Activated naive CD4-positive, alpha-beta T cell treated with anti-CD3 and anti-CD28 coated beads for 36 hours (primary cell): ENCODE data around the gene CDKN2B-AS1. TPM values are rescaled to one million over a fixed set of nuclear protein-coding genes. Genes with fewer than 3 reads are reported as not detected.

Source experiments
- CTCF ChIA-PET: fragments of 350-600 bp; sonication (Branson Sonifier 250); formaldehyde crosslinking; loops from one replicate; lab custom pipeline; 2021; ENCODE audit warnings: antibody characterized with exemption; lab: Charles Lee
- DNase-seq: peaks from one replicate; pipeline ENCODE4 v3.0.0-alpha.2; 2020
- H3K27ac Mint-ChIP-seq: one replicate; pipeline ENCODE4 v1.8.0; 2021; ENCODE audit warnings: mild to moderate bottlenecking, mixed read lengths
- H3K27me3 Mint-ChIP-seq: one replicate; pipeline ENCODE4 v1.8.0; 2021; ENCODE audit warnings: low read depth, mixed read lengths
- H3K36me3 Mint-ChIP-seq: one replicate; pipeline ENCODE4 v1.8.0; 2021; ENCODE audit warnings: low read depth, mixed read lengths
- H3K4me1 Mint-ChIP-seq: one replicate; pipeline ENCODE4 v1.8.0; 2021; ENCODE audit warnings: low read depth, mixed read lengths
- H3K4me3 Mint-ChIP-seq: one replicate; pipeline ENCODE4 v1.8.0; 2021; ENCODE audit warnings: mild to moderate bottlenecking, moderate library complexity, mixed read lengths
- H3K9me3 Mint-ChIP-seq: one replicate; pipeline ENCODE4 v1.8.0; 2021; ENCODE audit warnings: mixed read lengths
- intact Hi-C: fragments of 100-400 bp; cut with micrococcal nuclease; formaldehyde crosslinking; loops from one replicate; pipeline ENCODE4 v1.15.1; 2023
- total RNA-seq, 2 experiments: library from RNA; stranded (reverse); gene quantifications; one replicate each; pipeline ENCODE4 v1.2.3, GENCODE V29; 2021

The CDKN2B-AS1 gene
- total RNA-seq, 2 experiments from 2014 or later, result 0.24 TPM; not detected in 1

DNA sequence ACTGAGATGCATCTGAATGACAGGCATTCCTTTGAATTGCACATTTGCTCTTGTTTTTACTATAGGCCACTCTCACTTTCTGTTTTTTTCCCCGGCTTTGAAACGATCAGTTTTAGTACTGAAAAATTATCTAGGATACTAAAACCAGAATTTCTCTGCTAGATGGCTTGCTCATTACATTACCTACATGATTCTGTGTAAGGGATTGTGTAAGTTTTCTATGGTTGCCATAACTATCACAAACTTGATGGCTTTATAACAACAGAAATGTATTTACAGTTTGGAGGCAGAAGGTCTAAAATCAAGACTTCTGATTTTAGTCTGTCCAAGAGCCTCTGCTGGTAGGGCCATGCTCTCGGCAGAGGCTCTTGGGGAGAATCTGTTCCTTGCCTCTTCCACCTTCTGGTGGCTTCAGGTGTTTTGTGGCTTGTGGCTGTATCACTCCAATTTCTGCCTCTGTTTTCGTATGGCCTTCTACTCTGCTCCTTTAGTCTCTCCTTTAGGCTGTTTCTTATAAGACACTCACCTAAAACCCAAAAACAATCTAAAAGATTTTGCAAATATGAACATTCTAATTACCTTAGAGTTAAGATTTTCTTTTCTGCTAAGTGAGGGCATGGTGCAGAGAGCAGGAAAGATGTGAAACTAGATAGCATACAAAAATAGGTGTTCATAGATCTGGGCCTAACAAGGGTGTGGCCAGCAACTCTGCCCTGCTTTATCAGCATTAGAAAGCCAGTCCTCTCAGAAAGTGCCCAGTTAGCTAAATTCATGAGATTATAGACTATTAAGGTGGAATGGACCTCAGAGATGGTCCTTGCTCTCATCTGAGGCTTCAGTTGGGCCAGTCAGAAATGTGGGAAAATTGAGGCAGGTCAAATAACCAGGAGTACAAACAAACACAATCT, 107.8 kb downstream of the CDKN2B-AS1 start:
- H3K9me3 Mint-ChIP-seq, result no peaks in the 10 kb centered on the region
- no peak overlapping the region for H3K4me3 Mint-ChIP-seq
- H3K36me3 Mint-ChIP-seq, result no peaks in the 10 kb centered on the region
- peaks cover 5% of the 10 kb centered on the region for H3K27me3 Mint-ChIP-seq
- no peak for DNase-seq
- no peak overlapping the region for H3K27ac Mint-ChIP-seq
- H3K4me1 Mint-ChIP-seq, result peaks cover 7% of the 10 kb centered on the region
- CTCF ChIA-PET, result interaction anchor here (1.0 kb wide), 1 partner anchor 289 kb away, joined by 6 read pairs; no protein-coding TSS in a partner anchor
- intact Hi-C loops, result no loop called here

DNA sequence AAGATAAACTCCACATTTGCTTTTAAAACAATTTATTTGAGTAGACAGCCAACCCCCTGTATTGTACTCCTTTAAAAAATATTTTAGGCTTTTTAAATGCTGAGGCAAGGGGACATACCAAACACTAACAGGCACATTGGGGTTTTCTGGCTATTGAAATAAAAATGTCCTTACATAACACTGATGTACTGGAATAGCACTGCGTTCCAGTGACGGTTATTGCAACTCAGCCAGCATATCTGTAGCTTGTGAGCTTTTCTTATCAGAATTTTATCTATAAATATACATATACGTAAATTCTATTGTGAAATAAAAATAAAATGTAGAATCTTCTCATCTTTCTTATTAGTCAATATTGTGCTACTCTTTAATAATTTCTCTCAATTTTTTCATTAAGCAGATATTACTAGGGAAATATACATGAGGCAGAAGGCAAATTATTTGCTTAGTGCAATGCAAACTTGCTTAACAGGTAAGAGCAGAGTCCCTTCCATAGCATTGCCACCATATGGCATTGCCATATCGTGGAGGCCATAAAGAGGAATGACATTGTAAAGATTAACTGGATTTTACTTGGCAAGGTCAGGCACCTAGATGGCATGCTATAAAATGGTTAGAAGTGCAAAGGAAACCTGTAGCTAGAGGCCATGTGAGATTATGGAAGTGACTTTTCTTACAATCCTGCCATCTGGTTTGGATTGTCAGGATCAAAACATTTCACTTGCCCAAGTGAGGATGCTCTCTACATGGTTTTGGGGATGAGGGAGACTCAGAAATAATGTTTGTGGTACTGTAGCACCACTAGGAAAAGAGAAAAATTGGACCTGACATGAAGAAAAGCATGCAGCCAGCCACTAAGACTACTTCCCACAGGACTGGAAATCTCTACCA, 109.3 kb downstream of the CDKN2B-AS1 start:
- Mint-ChIP-seq H3K9me3 (no peaks in the 10 kb centered on the region), H3K27ac (no peak overlapping the region), H3K36me3 (no peaks in the 10 kb centered on the region), H3K4me1 (peaks cover 5% of the 10 kb centered on the region), H3K4me3 (no peak overlapping the region), H3K27me3 (peaks cover 8% of the 10 kb centered on the region)
- CTCF ChIA-PET, result interaction anchor here (0.6 to 1.5 kb wide), 4 partner anchors 24 to 416 kb away, joined by 3 to 6 read pairs (median 4); no protein-coding TSS in a partner anchor
- intact Hi-C loops, result no loop called here
- DNase-seq, result no peak

DNA sequence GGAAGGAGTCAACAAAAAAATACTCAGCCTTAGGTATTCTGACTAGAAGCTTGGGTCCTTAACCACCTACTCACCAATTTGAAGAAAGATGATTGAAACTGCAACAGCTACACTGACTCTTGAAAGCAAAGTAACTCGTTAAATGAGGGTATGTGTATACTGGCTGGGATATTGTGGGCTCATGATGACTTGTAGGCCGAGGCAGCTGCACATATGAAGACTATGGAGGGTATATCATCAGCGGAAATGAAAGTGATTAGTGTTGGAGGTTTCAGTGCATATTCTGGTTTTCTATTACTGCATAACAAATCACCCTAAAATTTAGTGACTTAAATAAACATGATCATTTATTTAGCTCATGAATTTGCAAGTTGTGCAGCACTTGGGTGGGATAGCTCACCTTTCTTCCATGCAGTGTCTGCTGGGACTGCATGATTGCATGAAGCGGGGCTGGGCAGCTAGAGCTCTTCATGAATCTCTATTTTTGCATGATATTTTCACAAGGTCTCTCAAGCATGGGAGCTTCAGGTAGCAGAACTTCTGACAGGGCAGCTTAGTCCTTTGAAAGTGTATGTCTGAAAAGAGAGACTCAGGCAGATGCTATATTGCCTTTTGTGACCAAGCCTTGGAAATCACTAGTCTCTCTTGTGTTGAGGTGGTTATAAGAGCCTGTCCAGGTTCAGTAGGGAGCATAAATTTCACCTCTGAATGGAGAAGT, 110.6 kb downstream of the CDKN2B-AS1 start:
- no peak for DNase-seq
- peaks cover 5% of the 10 kb centered on the region for H3K4me1 Mint-ChIP-seq
- no peaks in the 10 kb centered on the region for H3K9me3 Mint-ChIP-seq
- H3K4me3 Mint-ChIP-seq, result no peak overlapping the region
- H3K27ac Mint-ChIP-seq, result no peak overlapping the region
- H3K27me3 Mint-ChIP-seq, result peaks cover 6% of the 10 kb centered on the region
- CTCF ChIA-PET, result interaction anchor here (0.5 to 1.5 kb wide), 8 partner anchors 14 to 418 kb away, joined by 3 to 6 read pairs (median 3); no protein-coding TSS in a partner anchor
- H3K36me3 Mint-ChIP-seq, result no peaks in the 10 kb centered on the region
- intact Hi-C loops, result loop anchor here (1.0 kb wide), 1 partner anchor 25 kb away; no protein-coding TSS in a partner anchor

DNA sequence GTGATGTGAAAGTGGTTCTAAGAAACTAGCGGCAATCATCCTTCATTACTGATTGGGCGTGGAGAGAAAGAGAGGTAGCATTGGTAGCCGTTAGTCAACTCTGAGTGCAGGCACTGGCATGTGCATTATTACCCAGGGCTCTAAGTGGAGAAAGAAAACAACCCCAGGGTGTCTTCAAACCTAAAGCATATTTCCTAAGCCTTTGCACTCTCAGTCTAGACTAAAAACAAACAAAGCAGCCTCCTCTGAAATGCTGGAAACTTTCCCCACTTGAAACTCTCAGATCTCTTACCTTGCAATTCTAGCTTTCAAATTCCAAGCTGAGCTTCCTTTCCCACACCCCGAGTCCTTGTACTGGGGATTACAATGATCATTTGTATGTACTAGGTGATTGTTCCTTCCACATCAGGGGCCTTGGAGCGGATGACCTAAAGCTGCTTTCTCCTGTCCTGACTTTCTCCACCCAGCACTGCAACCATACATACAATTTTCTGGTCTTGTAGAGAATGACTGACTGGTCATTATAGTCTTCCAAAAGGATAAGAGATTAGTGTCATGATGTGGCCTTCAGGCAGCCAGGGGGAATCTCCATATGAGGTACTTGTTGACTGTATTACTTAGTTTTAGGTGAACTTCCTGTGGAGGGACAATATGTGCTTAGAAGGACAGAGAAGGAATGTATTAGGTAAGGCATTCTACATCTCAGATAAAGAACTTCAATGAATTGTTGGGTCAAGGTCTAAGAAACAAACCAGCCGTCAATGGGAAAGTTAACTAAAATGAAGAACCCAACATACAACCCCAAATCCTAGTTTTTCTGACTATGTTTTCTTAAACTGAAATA, 112.8 kb downstream of the CDKN2B-AS1 start:
- H3K4me3 Mint-ChIP-seq, result no peak overlapping the region
- no peaks in the 10 kb centered on the region for H3K9me3 Mint-ChIP-seq
- DNase-seq, result no peak
- peaks cover 7% of the 10 kb centered on the region for H3K27me3 Mint-ChIP-seq
- no peaks in the 10 kb centered on the region for H3K36me3 Mint-ChIP-seq
- peaks cover 5% of the 10 kb centered on the region for H3K4me1 Mint-ChIP-seq
- no peak overlapping the region for H3K27ac Mint-ChIP-seq
- CTCF ChIA-PET, result no interaction called here
- intact Hi-C loops, result no loop called here

DNA sequence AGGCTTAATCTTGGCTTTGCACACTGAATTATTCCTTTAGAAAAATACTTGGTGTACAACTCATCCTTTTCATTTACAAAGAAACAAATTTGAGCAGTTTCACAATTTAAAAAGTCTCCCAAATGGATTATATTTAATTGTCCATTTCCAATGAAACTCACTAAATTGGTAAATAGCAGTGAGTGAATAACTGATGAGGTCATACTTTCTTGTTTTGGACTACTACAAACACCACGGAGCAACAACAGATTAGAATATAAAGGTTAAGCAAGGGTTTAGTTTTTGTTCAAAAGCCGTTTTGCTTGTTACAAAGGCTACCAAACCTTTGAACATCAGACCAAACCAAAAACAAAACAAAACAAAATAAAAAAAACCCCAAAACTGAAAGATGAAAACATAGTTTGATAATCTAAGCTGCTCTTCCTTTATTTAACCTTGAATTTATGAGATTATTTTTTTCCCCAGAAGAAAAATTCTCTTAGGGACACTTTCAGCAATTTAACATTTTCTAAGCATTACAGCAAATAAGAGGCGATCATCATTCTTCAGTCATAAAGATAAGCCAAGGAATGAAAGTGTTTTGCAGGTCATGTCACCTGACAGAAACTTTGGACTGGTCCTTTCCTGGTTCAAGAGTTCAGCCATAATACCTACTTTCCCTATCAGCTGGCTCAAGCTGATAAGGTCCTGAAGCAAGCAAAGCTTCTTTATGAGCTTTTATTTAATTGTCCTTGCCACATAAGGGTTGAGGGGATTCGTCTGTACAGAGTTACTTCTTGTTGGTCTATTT, 114.2 kb downstream of the CDKN2B-AS1 start:
- CTCF ChIA-PET, result interaction anchor here (1.1 to 2.4 kb wide), 3 partner anchors 10 to 71 kb away, joined by 4 to 12 read pairs (median 6); no protein-coding TSS in a partner anchor
- intact Hi-C loops, result no loop called here
- H3K27me3 Mint-ChIP-seq, result peaks cover 12% of the 10 kb centered on the region
- H3K4me1 Mint-ChIP-seq, result peaks cover 5% of the 10 kb centered on the region
- H3K4me3 Mint-ChIP-seq, result no peak overlapping the region
- H3K9me3 Mint-ChIP-seq, result no peaks in the 10 kb centered on the region
- DNase-seq, result no peak
- no peak overlapping the region for H3K27ac Mint-ChIP-seq
- no peaks in the 10 kb centered on the region for H3K36me3 Mint-ChIP-seq

DNA sequence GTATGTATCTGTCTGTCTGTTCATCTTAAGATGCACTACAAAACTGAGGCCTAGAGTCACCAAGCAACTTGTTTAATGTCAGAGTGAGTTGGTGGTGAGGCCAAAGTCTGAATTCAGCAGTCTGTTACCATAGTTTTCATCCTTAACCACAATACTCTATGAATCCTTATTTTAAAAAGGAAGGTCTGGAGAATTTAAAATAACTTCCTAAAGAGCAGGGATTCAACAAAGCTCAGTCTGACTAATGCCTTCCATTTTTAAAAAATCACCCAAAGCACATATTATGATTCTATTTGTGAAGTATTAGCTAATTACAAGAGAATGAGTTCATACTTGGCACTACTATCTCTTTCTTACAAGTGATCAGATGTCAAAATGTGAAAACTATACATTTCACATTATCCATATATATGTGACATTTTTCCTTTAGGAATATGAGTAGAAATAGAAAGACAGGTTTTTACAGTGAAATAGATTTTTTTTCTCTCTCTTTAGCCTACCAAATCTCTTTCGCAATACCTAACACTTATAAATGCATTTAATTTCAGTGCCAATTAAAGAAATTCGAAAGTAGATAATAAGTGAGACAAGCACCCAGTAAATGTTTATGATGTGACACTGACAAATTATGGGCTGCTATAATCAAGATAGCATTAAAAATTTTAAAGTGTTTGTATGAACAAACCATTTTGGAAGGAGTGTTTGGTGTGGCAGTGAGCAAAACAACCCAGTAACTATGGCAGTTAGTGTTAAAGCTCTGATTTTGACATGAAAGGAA, 116.8 kb downstream of the CDKN2B-AS1 start:
- intact Hi-C loops, result no loop called here
- H3K4me1 Mint-ChIP-seq, result no peaks in the 10 kb centered on the region
- H3K27me3 Mint-ChIP-seq, result peaks cover 14% of the 10 kb centered on the region
- no peak for DNase-seq
- H3K36me3 Mint-ChIP-seq, result no peaks in the 10 kb centered on the region
- no peak overlapping the region for H3K4me3 Mint-ChIP-seq
- no peak overlapping the region for H3K27ac Mint-ChIP-seq
- no peaks in the 10 kb centered on the region for H3K9me3 Mint-ChIP-seq
- CTCF ChIA-PET, result interaction anchor here (1.1 kb wide), 1 partner anchor 127 kb away, joined by 3 read pairs; no protein-coding TSS in a partner anchor

DNA sequence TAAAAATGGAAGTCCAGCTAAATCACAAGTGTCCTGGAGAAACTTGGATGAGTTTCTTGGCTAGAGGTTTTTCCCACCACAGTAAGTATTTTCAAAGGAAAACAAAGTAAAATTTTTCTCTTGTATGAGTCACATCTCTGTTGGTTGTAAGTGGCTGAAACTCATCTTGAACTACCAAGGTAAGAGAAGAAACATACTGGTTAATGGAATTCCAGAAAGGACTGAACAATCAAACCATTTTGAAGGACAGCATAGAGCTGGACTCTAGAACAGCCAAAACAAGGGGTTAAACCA, 117.3 kb downstream of the CDKN2B-AS1 start:
- H3K27me3 Mint-ChIP-seq, result peaks cover 16% of the 10 kb centered on the region
- H3K9me3 Mint-ChIP-seq, result no peaks in the 10 kb centered on the region
- H3K4me3 Mint-ChIP-seq, result no peak overlapping the region
- H3K27ac Mint-ChIP-seq, result no peak overlapping the region
- CTCF ChIA-PET, result no interaction called here
- H3K36me3 Mint-ChIP-seq, result no peaks in the 10 kb centered on the region
- no peak for DNase-seq
- no peaks in the 10 kb centered on the region for H3K4me1 Mint-ChIP-seq
- intact Hi-C loops, result no loop called here

DNA sequence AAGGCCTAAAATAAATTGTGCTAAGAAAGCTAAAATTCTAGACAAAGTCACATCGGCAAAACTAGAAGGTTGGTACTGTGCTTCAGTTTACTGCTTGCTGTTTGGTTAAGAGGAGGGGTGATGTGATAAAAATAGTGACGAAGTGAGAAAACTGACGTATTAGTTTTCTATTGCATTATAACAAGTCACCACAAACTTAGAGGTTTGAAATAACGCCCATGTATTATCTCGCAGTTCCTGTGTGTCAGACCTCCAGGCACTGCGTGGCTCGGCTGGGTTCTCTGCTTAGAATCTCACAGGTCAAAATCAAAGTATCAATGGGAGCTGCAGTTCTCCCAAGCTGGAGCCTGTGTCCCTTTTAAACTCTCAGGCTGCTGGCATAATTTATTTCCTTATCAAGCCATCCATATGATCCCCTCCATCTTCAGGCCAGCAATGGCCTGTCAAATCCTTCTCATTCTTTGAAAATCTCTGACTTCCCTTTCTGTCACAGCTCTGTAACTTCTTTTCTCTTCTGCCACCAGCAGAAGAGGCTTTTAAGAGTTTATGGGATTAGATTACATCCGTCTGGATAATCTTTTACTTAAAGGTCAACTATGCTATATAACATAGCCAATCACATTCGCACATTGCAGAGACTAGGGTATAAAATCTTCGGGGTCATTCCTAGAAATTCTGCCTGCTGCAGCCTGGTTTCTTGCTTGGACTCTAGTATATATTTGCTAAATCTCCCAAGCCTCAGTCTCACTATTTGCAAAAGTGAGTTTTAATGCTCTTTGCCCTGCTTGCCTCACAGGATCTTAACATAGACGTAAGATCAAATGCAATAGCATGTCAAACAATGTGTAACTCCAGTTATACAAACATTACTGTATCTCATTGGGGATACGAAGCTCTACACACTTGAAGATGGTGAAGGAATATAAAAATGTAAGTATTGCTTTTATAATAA, 118.6 kb downstream of the CDKN2B-AS1 start:
- Mint-ChIP-seq H3K27me3 (peaks cover 11% of the 10 kb centered on the region), H3K4me1 (no peaks in the 10 kb centered on the region), H3K4me3 (no peak overlapping the region), H3K27ac (no peak overlapping the region), H3K9me3 (no peaks in the 10 kb centered on the region), H3K36me3 (no peaks in the 10 kb centered on the region)
- DNase-seq, result no peak
- CTCF ChIA-PET, result interaction anchor here (0.7 kb wide), 2 partner anchors 75 to 645 kb away, joined by 3 read pairs; no protein-coding TSS in a partner anchor
- intact Hi-C loops, result no loop called here

DNA sequence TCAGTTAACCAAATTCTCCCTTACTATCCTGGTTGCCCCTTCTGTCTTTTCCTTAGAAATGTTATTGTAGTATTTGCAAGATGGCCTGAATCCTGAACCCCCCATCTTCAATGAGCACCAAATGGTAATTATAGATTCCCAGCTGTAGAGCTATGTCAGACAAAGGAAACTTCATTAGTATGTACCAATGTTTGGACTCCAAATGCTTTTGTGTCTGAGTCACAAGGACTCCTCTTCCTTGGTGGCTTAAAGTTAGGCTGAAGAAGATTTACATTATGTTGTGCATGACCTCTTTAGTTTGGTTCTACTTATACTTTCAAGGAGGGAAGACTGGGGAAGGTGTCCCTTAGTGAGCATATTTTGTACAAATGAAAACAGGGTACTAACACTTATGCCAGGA, 120.4 kb downstream of the CDKN2B-AS1 start:
- peaks cover 11% of the 10 kb centered on the region for H3K27me3 Mint-ChIP-seq
- DNase-seq, result no peak
- no peaks in the 10 kb centered on the region for H3K4me1 Mint-ChIP-seq
- intact Hi-C loops, result no loop called here
- no peak overlapping the region for H3K27ac Mint-ChIP-seq
- CTCF ChIA-PET, result interaction anchor here (0.8 kb wide), 1 partner anchor 65 kb away, joined by 3 read pairs; no protein-coding TSS in a partner anchor
- H3K36me3 Mint-ChIP-seq, result no peaks in the 10 kb centered on the region
- no peaks in the 10 kb centered on the region for H3K9me3 Mint-ChIP-seq
- H3K4me3 Mint-ChIP-seq, result no peak overlapping the region
